Stimulated activated CD8-positive, alpha-beta memory T cell treated with anti-CD3 and anti-CD28 coated beads, Interleukin-4, amount 100 ng/mL, for 48 hours (primary cell): ENCODE data around the gene TPBGL.
A peak's percentile ranks its signal among the peaks of the same experiment; 100 is the strongest.
"Not testable (repeated sequence)": the region's sequence is repeated elsewhere in the genome, so short reads cannot be mapped to it uniquely, and the experiment has no call there.

ENCODE experiments used
- DNase-seq: peaks from one replicate; pipeline ENCODE4 v3.0.0-alpha.2; 2020

Gene TPBGL

DNA sequence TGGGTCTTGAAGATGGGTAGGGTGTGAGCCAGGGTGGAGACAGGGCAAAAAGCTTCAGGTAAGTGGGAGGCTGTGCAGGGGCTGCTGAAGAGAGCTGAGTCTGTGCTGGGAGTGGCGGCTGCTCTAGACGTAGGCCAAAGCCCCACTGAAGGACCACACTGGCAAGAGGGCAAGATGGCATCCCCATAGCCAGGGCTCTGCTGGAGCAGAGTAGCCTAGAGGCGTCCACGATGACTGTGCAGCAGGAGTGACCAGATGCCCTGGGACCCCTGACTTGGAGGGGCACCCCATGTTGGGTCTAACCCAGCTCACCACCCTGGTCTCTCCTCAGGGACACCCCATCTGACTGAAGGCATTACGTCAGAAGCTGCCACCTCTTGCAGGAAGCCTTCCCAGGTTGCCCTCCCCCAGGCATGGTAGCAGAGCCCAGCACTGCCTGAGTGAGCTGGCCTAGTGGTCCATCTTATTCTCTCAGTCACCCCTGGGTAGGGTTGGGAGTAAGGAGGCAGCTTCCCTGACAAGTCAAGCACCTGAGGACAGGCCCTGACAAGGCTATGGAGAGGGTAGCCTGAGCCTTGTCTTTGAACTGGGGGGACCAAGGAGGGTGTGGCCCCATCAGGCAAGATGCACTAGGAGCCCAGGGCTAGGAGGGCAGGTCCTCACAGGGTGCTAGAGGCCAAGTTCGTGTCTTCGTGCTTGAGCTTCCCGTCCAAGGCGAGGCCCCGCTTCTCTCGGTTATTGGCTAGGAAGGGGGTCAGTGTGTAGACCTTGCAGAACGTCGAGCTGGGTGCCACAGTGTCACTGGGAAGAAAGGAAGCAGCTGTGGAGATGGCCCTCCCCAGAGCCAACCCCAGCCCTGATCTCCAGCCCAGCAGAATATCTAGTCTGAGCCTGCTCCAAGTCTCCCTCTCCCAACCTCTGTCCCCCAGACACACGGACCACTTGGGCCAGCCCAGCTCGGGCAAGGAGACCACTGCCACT is 33.1 kb downstream of the TPBGL start:
- DNase-seq: no peak

DNA sequence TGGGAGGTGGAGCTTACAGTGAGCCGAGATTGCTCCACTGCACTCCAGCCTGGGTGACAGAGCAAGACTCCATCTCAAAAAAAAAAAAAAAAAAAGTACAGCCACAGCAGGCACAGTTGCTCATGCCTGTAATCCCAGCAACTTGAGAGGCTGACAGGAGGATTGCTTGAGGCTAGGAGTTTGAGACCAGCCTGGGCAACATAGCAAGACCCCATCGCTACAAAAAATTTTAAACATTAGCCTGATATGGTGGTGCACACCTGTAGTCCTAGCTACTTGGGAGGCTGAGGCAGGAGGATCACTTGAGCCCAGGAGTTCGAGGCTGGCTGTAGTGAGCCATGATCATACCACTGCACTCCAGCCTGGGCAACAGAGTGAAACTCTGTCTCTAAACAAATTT is 34.1 kb downstream of the TPBGL start:
- not testable (repeated sequence) for DNase-seq

DNA sequence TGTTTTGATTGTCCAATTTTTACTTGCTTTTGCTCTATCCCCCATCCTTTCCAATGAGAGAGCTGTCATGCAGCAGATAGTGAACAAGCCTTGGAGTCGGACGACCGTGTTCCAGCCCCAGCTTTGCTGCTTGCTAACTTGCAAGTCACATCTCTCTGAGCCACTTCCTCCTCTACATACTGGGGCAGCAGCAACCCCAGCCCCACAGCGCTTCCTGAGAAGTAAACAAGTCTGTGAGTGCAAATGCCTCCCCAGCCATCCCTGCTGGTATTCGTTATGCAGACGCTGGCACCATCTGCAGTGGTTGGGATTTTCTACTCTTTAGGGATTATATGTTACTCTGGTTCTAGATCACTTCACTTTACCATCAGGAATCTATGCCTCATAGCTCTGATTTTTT is 35.0 kb downstream of the TPBGL start:
- DNase-seq: peak; percentile 62

DNA sequence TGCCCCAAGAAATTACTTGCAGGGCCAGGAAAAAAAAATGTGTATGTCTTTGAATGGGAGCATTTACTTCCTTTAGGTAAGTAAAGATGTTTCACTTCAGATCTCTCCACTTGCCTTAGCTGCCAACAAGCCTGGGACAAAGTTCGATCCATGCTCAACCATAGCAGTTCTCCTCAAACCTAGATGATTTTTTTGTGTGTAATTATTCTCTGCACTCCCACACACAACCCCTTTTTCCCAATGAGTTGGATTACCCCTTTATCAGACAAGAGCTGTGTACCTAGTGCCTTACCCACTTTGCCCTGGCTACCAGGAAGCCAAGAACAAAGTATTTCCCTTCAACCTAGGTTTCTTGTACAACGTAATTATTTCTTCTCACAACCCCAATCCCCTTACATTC is 35.6 kb downstream of the TPBGL start:
- DNase-seq: no peak

DNA sequence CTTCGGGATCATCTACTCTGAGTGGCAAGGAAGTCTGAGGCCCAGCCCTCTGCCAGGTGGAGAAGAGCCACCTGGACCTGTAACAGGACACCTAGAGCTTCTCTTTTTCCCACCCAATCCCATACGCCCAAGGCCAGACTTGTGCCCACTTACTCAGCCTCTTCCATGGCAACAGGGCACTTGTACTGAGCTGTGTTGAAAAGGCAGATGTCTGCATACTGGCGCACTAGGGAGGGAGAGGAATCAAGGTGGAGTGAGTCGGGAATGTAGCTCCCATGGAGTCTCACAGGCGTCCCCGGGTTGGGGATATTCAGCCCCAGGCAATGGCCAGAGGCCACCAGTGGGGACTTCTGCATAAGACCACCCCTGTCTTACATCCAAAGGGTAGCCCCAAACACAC is 36.1 kb downstream of the TPBGL start:
- no peak for DNase-seq

DNA sequence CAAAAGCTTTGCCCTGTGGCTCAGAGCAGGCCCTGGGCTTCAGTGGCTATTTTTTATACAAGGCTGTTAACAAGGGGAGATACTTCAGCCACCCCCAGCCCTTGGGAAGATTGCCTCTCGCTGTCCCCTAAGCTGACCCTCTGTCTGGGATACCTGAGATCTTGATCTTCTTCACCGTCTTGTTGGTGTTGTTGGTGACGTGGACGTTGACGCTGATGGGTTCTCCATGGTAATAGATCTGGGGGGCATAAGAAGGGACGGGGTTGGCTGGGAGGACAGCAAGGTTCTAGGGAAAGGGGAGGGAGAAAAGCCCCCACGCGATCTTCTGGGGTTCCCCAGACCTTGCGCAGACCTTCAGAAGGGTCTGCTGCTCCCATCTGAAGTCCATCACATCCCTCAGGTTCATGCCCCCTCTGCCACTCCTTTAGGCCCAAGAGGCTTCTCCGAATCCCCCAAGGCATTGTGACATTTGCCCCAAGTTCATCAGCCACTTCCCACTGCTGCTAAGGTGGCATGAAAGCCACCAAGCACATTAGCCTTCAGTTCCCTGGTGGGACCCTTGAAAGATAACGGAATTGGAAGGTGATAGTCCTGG is 36.7 kb downstream of the TPBGL start:
- no peak for DNase-seq

DNA sequence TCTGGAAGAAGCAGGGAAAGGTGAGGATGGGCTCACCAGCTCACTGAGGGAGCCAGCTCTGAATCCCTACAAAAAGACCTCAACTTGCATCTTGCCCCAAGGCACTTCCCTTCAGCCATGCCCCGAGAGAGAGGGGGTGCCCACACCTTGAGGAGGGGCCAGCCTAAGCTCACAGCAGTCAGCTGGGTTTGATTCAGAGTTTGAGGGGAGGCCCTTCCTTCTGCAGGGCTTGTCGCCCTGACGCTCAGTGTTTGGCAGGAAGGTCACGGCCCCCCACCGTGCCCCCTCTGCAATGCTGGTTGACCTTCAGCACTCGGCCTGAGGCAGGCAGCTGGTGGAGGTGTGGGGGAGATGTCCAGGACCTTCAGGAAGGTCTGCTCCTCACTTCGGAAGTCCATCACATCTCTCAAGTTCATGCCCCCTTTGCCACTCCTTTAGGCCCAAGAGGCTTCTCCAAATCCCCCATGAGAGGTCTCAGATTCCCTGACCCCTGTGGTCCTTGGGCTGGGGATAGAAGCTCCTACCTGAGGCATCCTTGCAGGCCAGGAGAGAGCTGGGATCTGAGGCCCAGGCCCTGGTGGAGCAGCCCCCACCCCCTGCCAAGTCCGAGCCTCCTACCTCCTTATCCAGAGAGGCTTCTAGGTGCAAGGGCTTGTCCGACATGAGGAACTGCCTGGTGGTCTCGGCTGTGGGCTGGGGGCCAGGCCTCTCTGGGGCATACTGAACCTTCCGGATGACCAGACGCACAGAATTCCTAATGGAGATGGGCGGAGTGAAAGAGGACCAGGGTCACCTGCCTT is 37.6 kb downstream of the TPBGL start:
- DNase-seq: no peak

DNA sequence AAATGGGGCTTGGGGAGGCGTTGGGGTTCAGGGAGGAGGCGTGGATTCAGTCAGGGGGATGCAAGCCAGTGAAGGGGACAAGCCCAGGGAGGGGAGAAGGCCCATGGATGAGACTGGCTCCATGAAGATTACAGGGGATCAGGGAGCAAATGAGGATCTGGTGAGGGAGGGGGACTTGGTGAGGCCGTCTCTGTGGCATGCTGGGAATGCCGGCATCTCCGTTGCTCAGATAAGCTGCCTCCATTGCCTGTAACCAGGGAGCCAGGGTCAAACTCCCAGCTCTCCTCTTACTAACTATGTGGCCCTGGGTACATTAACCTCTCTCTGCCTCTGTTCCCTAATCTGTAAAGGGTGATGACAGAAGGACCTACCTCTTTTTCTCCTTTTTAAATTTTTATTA is 38.7 kb downstream of the TPBGL start:
- DNase-seq: no peak

DNA sequence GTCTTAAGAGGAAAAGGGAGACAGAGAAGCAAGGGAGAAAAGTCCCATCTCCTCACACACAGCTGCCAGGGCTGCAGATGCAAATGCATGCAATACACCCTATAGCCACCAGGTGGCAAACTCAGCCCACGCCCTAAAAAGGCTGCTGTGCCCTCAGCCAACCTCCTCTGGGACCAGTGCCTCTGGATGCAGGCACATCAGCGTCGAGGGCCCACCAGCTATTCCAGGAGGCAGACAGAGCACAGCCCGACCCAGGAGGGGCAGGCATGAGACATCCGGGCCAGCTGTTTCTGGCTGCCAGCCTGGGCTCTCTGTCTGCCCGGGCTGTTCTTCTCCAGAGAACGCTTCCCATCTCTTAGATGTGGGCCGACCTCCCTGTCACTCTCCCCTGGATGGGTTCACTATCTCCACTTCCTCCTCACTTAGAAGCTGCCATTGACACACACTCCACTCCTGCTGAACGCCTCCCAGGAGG is 39.7 kb downstream of the TPBGL start:
- peak; percentile 88 for DNase-seq

DNA sequence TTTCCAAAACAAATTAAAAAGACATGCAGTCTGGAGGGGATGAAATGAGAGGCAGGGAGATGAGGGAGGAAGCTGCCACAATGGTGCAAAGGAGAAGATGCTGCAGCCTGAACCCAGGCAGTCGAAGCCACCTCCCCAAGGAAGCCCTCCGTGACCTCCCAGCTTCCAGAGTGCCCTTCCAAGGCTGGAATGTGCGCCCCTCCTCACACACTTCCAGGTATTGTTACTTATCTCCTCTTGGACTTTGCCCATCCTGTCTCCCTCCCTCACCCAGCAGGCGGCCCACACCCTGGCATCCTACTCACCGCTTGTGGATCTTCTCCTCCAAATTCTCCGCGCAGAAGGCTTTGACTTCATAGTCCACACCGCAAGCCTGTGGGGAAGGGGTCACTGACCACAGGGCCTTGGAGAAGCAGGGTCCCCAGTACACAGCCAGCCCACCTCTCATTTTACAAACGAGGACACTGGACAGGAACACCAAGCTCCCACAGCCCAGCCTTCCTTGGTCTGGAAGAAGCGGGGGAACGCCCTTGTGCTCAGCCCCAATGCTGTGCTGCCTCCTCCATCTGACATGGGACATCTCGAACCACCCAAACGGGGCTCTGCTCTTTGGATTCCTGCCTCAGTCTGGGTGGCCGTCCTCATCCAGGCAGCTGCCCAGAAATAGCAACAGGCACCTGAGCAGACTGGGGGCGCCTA is 40.3 kb downstream of the TPBGL start:
- DNase-seq: no peak

DNA sequence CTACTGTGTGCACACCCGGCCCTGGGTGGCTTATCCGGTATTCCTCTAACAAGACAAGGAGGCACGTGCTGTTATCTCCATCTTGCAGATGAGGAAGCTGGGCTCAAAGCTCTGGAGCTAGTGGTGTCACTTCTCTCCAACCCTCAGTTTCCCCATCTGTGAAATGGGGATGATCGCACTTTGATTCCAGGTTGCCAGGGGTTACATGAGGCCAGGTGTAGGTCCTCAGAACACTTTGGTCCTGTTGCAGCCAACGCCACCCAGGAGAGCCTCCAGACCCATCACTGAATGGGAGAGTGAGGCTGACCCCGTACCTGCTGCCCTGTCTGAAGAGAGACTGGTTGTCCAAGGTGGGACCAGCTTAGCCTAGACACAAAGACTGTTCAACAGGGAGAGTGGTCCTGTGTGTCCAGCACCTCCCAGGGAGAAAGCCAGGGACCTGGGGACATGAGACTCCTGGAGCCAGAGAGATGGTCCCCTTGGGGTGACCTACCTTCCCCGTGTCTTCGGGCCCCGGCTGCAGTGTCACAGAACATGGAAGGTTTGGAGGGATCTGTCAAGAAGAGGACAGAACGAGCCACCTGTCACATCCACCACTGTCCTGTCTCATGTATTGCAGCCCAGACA is 41.0 kb downstream of the TPBGL start:
- DNase-seq: no peak

DNA sequence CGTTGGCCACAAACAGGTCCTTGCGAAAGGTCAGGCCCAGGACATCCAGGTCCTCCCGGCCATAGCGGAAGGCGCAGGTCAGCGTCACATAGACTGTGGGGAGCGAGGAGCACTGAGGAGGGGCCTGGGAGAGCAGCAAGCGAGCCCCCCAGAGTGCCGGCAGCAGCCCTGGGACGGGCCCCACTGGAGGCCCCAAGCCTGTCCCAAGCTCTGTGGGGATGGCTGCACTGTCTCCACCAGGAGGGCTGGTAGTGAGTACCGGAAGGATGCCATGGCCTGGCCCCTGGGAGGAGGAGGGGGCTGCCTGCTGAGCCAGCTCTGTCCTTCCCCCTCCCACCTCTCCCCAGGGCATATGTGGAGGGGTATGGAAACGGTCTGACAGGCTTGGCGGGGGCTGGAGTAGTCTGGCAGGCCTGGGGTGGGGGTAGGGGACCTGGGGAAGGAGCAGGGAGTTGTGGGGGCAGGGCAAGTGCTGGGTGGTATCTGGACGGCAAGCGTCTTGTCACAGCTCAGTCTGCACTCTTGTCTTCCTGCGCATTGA is 42.9 kb downstream of the TPBGL start:
- DNase-seq: no peak

DNA sequence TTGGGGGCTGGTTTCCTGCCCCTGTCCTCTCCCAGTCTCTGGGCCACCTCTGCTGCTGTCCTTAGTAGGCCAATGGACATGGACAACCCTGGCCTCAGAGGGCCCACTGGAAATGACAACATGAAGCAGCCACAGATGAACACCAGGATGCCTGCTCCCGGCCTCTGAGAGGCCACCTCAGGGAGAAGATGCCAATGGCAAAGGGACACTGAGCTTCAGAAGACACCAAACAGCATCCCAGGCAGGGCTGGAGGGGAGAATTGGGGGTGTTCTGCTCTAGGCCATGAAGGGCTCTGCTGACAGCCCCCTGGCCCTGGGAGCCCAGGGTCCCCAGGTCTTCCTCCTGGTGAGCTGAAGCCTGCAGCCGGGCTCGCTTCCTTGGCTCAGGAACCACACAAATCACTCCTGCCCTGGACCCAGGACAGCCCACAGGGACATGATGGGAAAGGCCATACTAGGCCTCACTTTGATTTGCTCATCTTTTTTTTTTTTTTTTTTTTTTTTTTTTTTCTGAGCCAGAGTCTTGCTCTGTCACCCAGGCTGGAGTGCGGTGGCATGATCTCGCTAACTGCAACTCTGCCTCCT is 45.3 kb downstream of the TPBGL start:
- DNase-seq: no peak

DNA sequence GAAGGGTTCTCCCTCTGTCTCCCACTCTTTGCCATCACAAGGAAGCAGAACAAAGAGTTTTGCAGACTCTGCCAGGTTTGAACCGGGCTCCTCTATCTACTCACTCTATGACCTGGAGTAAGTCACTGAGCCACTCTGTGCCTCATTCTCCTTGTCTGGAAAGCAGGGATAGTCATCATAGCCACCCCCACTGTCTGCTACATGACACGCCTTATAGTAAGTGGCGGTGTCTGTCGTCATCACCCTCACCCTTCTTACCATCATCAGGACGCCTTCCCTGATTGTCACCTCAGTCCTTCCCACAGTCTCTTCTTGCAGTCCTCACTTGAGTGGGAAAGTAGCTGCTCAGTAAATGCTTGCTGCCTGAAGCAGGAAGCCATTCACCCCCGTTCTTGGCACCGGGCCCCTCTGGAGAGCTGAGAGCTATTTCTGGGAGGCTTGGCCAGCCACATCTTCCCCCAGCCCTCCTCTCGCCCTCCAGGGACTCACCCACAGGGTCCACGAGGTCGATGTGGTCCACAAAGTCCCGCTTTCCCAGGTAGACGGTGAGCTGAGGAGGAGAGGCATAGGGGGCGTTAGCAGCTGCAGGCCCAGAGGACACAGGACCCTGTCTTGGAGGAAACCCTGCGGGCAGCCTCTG is 46.4 kb downstream of the TPBGL start:
- no peak for DNase-seq

DNA sequence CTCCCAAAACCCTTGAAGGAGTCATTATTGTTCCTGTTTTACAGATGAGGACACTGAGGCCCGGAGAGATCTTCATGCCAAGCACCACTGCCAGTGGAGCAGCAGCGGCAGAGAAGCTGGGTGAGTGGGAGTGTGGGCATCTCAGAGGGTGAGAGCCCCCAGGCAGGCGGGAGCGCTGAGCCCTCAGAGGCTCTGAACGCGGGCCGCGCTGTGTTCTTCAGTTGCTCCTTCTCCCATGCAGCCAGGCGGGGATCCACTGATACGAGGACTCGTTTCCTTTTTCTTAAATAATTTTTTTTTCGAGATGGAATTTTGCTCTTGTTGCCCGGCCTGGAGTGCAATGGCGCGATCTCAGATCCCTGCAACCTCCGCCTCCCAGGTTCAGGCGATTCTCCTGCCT is 47.0 kb downstream of the TPBGL start:
- DNase-seq: no peak

DNA sequence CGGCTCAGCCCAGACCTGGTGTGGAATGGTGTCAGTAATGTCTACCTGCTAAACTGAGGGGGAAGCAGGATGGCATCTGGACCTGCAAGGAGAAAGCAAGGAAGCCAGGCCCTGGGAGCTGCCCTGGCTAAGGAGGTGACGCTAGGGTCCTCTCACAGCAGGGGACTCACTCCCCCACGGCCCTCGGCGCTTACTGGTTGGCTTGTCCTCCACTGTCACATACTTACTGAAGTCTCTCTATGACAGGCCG is 48.9 kb downstream of the TPBGL start:
- no peak for DNase-seq

DNA sequence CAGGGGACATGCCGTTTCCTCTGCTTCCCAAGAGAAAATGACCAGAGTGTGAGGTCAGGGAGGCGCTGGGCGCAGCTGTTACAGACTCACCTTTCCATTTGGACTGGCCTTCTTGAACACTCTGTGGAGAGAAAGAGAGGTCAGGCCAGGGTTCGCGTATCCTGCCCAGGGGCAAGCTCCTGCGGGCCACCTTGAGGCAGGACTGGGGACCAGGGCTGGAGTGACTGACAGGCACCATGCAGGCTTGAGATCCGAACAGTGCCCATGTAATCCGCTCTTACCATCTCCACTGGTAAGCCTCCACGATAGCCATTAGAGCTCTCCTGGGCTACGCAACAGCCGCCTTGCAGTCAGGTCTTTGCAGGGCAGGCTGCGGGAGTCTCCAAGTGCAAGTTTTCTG is 49.3 kb downstream of the TPBGL start:
- DNase-seq: no peak

DNA sequence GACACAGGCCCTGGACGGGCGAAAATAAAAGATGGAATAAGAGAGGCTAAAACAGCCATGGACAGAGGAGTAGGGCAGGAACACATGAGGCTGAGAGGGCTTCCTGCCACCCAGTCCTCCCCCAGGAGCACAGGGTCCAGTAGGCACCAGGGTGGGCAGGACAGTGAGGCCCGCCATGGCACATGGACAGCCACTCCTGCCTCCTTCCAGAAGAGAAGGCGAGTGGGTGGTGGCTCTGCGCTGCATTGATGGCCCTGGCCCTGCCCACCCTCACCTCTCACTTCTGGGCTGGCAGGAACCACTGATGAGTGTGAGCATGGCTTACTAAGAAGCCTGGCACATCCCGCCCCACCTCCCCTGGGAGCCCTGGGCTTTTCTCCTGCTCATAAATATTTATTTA is 51.2 kb downstream of the TPBGL start:
- DNase-seq: no peak

DNA sequence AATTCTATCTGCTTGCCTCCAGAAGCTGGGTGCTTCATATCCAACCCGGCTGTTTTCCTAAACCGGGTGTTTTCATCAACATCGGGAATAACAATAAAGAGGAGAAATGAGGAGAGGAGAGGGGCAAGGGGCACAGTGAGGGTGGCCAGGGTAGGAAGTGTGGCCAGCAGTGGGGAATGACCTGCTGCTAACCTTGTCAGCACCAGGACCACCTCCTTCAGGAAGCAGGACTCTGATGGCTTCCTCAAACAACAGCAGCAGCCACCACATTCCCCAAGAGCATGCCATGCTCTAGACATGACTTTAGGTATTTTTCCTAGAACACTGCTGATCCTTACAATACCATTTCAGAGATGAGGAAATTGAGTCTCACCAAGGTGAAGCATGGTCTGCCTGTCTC is 52.4 kb downstream of the TPBGL start:
- DNase-seq: no peak
